Thyroid gland (tissue), 4 donors: ENCODE measurements around the gene RASGRP2.

Source experiments
- POLR2A ChIP-seq, 2 donors: fragments of 450-650 bp; IDR thresholded peaks; one replicate each; pipeline ENCODE4 v1.6.1; 2017; ENCODE audit warnings: antibody characterized with exemption in 2 of 2, mild to moderate bottlenecking in 2 of 2, moderate library complexity in 1 of 2
- TF ChIP-seq, protein P1 (sequence below), 6 experiments: fragments of 200-600 bp in 3 of 6; fragments of 450-650 bp in 3 of 6; sonication (generic) in 3 of 6; IDR thresholded peaks; one replicate each; pipeline ENCODE4 v1.5.1; 2016 to 2019; ENCODE audit warnings: antibody characterized with exemption in 6 of 6, mild to moderate bottlenecking in 2 of 6, inconsistent platforms in 1 of 6, moderate library complexity in 1 of 6

DNA sequence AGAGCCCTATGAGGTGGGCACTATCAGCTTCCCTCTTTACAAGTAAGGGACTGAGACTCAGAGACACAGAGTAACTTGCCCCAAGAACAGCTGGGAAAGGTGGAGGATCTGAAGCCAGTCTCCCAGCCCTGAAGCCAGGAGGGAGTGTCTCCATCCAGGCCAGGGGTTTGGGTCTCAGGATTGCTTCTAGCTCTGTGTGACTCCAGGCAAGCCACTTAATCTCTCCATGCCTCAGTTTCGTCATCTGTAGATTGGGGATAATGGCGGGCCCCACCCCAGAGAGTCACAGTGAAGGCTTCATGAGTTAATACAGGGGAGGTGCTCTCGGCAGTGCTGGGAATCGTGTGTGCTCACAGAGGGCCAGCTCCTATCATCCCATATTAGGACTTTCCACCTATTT is 48.5 kb upstream of the RASGRP2 start:
- TF ChIP-seq, protein P1, sequence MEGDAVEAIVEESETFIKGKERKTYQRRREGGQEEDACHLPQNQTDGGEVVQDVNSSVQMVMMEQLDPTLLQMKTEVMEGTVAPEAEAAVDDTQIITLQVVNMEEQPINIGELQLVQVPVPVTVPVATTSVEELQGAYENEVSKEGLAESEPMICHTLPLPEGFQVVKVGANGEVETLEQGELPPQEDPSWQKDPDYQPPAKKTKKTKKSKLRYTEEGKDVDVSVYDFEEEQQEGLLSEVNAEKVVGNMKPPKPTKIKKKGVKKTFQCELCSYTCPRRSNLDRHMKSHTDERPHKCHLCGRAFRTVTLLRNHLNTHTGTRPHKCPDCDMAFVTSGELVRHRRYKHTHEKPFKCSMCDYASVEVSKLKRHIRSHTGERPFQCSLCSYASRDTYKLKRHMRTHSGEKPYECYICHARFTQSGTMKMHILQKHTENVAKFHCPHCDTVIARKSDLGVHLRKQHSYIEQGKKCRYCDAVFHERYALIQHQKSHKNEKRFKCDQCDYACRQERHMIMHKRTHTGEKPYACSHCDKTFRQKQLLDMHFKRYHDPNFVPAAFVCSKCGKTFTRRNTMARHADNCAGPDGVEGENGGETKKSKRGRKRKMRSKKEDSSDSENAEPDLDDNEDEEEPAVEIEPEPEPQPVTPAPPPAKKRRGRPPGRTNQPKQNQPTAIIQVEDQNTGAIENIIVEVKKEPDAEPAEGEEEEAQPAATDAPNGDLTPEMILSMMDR (IDR thresholded peaks at IDR 0.05): no peak
- no peak for TF ChIP-seq POLR2A (IDR thresholded peaks at IDR 0.05)
